HG03378 (cell line): ENCODE data around the gene TRIM43.
"Not testable (repeated sequence)": the region's sequence is repeated elsewhere in the genome, so short reads cannot be mapped to it uniquely, and the experiment has no call there.

Experiments
- ATAC-seq: cut with Tn5 transposase; IDR thresholded peaks from one replicate; pipeline ENCODE4 v1.9.1; 2021; ENCODE audit warnings: mild to moderate bottlenecking, moderate library complexity; ENCODE audit not compliant: unreplicated experiment

TRIM43 gene

GRCh38 chr2:95640515-95641288 lies 48.9 kb downstream of the TRIM43 start:
- not testable (repeated sequence) for ATAC-seq

- not testable (repeated sequence) for ATAC-seq
Observed at GRCh38 chr2:95641289-95641575, 49.4 kb downstream of the TRIM43 start.

- not testable (repeated sequence) for ATAC-seq
Observed at GRCh38 chr2:95641787-95642186, 50.0 kb downstream of the TRIM43 start.

- not testable (repeated sequence) for ATAC-seq
Observed at GRCh38 chr2:95642360-95642759, 50.6 kb downstream of the TRIM43 start.

- not testable (repeated sequence) for ATAC-seq
Observed at GRCh38 chr2:95642951-95643350, 51.1 kb downstream of the TRIM43 start.

- ATAC-seq = not testable (repeated sequence)
Observed at GRCh38 chr2:95645312-95645711, 53.5 kb downstream of the TRIM43 start.

- ATAC-seq = not testable (repeated sequence)
Observed at GRCh38 chr2:95646274-95646994, 54.6 kb downstream of the TRIM43 start.

- ATAC-seq = not testable (repeated sequence)
Observed at GRCh38 chr2:95648894-95649544, 57.2 kb downstream of the TRIM43 start.
